HepG2 (cell line): ENCODE results near the gene FOXD1. TPM values are rescaled to one million over a fixed set of nuclear protein-coding genes. Genes with fewer than 3 reads are reported as not detected.

Experiments
- ATAC-seq: fragments of 200-7000 bp; cut with Tn5 transposase; 3 replicates; pipeline ENCODE4 v1.9.1; 2020; ENCODE audit warnings: mild to moderate bottlenecking, moderate library complexity
- BruUV-seq: library from RNA; stranded (reverse); fragments of 400-500 nt; replicated peaks from 2 replicates; lab custom pipeline; 2021; lab: Mats Ljungman, UMichigan
- CTCF ChIA-PET: fragments of 300-600 bp; formaldehyde crosslinking; extraction: SDS; loops from one replicate; lab custom pipeline; 2021; ENCODE audit warnings: low total read pairs, inconsistent platforms, low intra/inter-chr PET ratio; lab: Yijun Ruan, JAX
- POLR2A ChIA-PET: fragments of 350-600 bp; sonication (Branson Sonifier 250); formaldehyde crosslinking; loops from one replicate; lab custom pipeline; 2020; ENCODE audit warnings: antibody characterized with exemption, inconsistent platforms; lab: Yijun Ruan, JAX
- DNase-seq: peaks from one replicate; pipeline ENCODE4 v3.0.0-alpha.2; 2015; ENCODE audit warnings: low spot score
- FAIRE-seq: peaks from 3 replicates; lab custom pipeline; 2011; peaks lifted over from hg19 to GRCh38; lab: Jason Lieb, UNC
- H2AFZ ChIP-seq: one replicate; pipeline ENCODE4 v1.6.1; 2011; ENCODE audit warnings: low read length, inconsistent platforms
- H3K27ac ChIP-seq: fragments of 300-600 bp; 3 replicates; pipeline ENCODE4 v1.8.0; 2011; ENCODE audit warnings: mixed run types, mild to moderate bottlenecking, mixed read lengths, low read length, inconsistent platforms; ENCODE audit not compliant: insufficient read depth; ENCODE audit errors: extremely low read length
- H3K27me3 ChIP-seq, 2 experiments: fragments of 200-600 bp in 1 of 2; 2 replicates in 1 of 2; 3 replicates in 1 of 2; pipeline versions ENCODE4 v1.6.0 to v1.8.0; 2011; ENCODE audit warnings: low read length in 2 of 2, mild to moderate bottlenecking in 2 of 2, moderate library complexity in 2 of 2, inconsistent platforms in 1 of 2; ENCODE audit not compliant: insufficient read depth in 2 of 2, control insufficient read depth in 1 of 2
- H3K36me3 ChIP-seq, 2 experiments: fragments of 200-600 bp in 1 of 2; replicated peaks in 1 of 2; 2 replicates in 1 of 2; 3 replicates in 1 of 2; pipeline versions ENCODE4 v1.5.1 to v1.8.0; 2011; ENCODE audit warnings: low read length in 2 of 2, inconsistent platforms in 1 of 2; ENCODE audit not compliant: insufficient read depth in 2 of 2, control insufficient read depth in 1 of 2
- H3K4me1 ChIP-seq: 2 replicates; pipeline ENCODE4 v1.5.1; 2012; ENCODE audit warnings: low read length, inconsistent platforms; ENCODE audit not compliant: insufficient read depth
- H3K4me2 ChIP-seq: 2 replicates; pipeline ENCODE4 v1.6.0; 2011; ENCODE audit warnings: low read depth, low read length, inconsistent platforms
- H3K4me3 ChIP-seq, 3 experiments: fragments of 200-600 bp in 1 of 3; sonication (generic), shearing (Covaris generic) in 1 of 3; replicated peaks in 1 of 3; 2 replicates each; pipeline ENCODE4 v1.5.1; 2011 to 2016; ENCODE audit warnings: low read length in 3 of 3, inconsistent platforms in 2 of 3, low read depth in 2 of 3, mild to moderate bottlenecking in 2 of 3, control low read depth in 1 of 3, mixed read lengths in 1 of 3; ENCODE audit not compliant: insufficient read depth in 1 of 3
- H3K79me2 ChIP-seq: one replicate; pipeline ENCODE4 v1.6.1; 2011; ENCODE audit warnings: low read length, inconsistent platforms; ENCODE audit not compliant: insufficient read depth
- H3K9ac ChIP-seq: 2 replicates; pipeline ENCODE4 v1.6.0; 2011; ENCODE audit warnings: mild to moderate bottlenecking, low read depth, low read length, inconsistent platforms; ENCODE audit not compliant: insufficient read depth
- H3K9me3 ChIP-seq: 2 replicates; pipeline ENCODE4 v1.5.1; 2012; ENCODE audit warnings: mild to moderate bottlenecking, low read length
- H4K20me1 ChIP-seq: 2 replicates; pipeline ENCODE4 v1.6.0; 2011; ENCODE audit warnings: inconsistent platforms, mild to moderate bottlenecking, low read length, moderate library complexity; ENCODE audit not compliant: insufficient read depth
- HMGXB4 ChIP-seq, 2 experiments: sonication (generic) in 1 of 2; formaldehyde crosslinking in 1 of 2; IDR thresholded peaks; 2 replicates each; pipeline versions ENCODE4 v1.4.0 to v1.6.1; 2018 to 2020; ENCODE audit warnings: missing genetic modification reagents in 2 of 2, borderline replicate concordance in 1 of 2, low read depth in 1 of 2, mild to moderate bottlenecking in 1 of 2, missing biosample characterization in 1 of 2
- KDM5B ChIP-seq: sonication (generic); formaldehyde crosslinking; IDR thresholded peaks from 2 replicates; pipeline ENCODE4 v1.4.0; 2020; ENCODE audit warnings: missing genetic modification reagents, mild to moderate bottlenecking, borderline replicate concordance
- NFE2L1 ChIP-seq: sonication (generic); formaldehyde crosslinking; IDR thresholded peaks from 2 replicates; pipeline ENCODE4 v1.4.0; 2020; ENCODE audit warnings: missing genetic modification reagents, mild to moderate bottlenecking, borderline replicate concordance
- RNF2 ChIP-seq: fragments of 450-650 bp; conservative IDR thresholded peaks from 2 replicates; pipeline ENCODE4 v1.6.1; 2016; ENCODE audit warnings: low read depth
- SMC3 ChIP-seq: IDR thresholded peaks from 2 replicates; pipeline ENCODE4 v1.6.1; 2011; ENCODE audit warnings: low read length, improper control_type of control experiment
- ZNF225 ChIP-seq: sonication (generic); formaldehyde crosslinking; IDR thresholded peaks from 2 replicates; pipeline ENCODE4 v1.4.0; 2020; ENCODE audit warnings: mild to moderate bottlenecking, missing genetic modification reagents
- ZNF251 ChIP-seq: sonication (generic); formaldehyde crosslinking; IDR thresholded peaks from 2 replicates; pipeline ENCODE4 v1.9.0; 2021; ENCODE audit warnings: mild to moderate bottlenecking, missing genetic modification reagents
- ZNF350 ChIP-seq: sonication (generic); formaldehyde crosslinking; IDR thresholded peaks from 2 replicates; pipeline ENCODE4 v1.4.0; 2020; ENCODE audit warnings: mild to moderate bottlenecking, low read depth, missing genetic modification reagents, borderline replicate concordance
- ZNF687 ChIP-seq: sonication (generic); formaldehyde crosslinking; IDR thresholded peaks from 2 replicates; pipeline ENCODE4 v1.5.1; 2020; ENCODE audit warnings: mild to moderate bottlenecking, missing genetic modification reagents, moderate library complexity
- ZNF724P ChIP-seq: sonication (generic); formaldehyde crosslinking; IDR thresholded peaks from 2 replicates; pipeline ENCODE4 v1.8.0; 2022; ENCODE audit warnings: missing genetic modification reagents, borderline replicate concordance
- ZNF800 ChIP-seq: sonication (generic); formaldehyde crosslinking; IDR thresholded peaks from 2 replicates; pipeline ENCODE4 v1.4.0; 2020; ENCODE audit warnings: missing genetic modification reagents
- WGBS: methylation state at CpG from one replicate; pipeline ENCODE4 v1.1.6; 2017; ENCODE audit warnings: low lambda C conversion rate; 5-methylcytosine and 5-hydroxymethylcytosine counted together
- in situ Hi-C: cut with HindIII; loops from 2 replicates; pipeline ENCODE4 v1.10.0; 2017; ENCODE audit warnings: low pct_unique_long_range_greater_than_20kb; ENCODE audit not compliant: extremely low pct_ligation_motif_present
- intact Hi-C: fragments of 100-400 bp; cut with micrococcal nuclease; formaldehyde crosslinking; loops from one replicate; pipeline ENCODE4 v1.10.0; 2022; ENCODE audit not compliant: unreplicated experiment
- polyA plus RNA-seq, 8 experiments: library from polyadenylated mRNA; depleted of rRNA in 3 of 8; stranded (reverse) in 7 of 8; unstranded in 1 of 8; fragments of >200 nt; fragmentation: Illumina TruSeq in 4 of 8; extraction: Trizol in 4 of 8; gene quantifications; 2 replicates each; pipeline versions ENCODE4 v1.2.1 to v1.2.3, GENCODE V29; 2011 to 2016; ENCODE audit warnings: low read depth in 4 of 8, missing spikeins in 1 of 8, mixed read lengths in 1 of 8; ENCODE audit not compliant: insufficient read depth in 1 of 8
- total RNA-seq, 5 experiments: library from RNA; depleted of rRNA; stranded (reverse); fragments of >200 nt; fragmentation: Illumina TruSeq; extraction: Trizol; gene quantifications; 2 replicates each; pipeline ENCODE4 v1.2.3, GENCODE V29; 2016; ENCODE audit warnings: low read depth in 1 of 5

FOXD1 gene
- total and polyA plus RNA-seq, 2 of the 13 experiments (the other 11 are each of a cell fraction or from before 2014, with no cell fraction given) = 0.04 to 0.05 TPM

GRCh38 chr5:73451224-73452130, 2.9 kb upstream of the FOXD1 start:
- Histone ChIP-seq H3K4me3 (peak overlapping the region in 2 of 3 experiments; percentile 22 to 62; a peak in 3 of 6 replicates), H3K4me2 (peak overlapping the region; percentile 65), H2AFZ (no peak overlapping the region), H3K36me3 (no peaks in the 10 kb centered on the region), H4K20me1 (no peaks in the 10 kb centered on the region), H3K27ac (no peak overlapping the region), H3K9me3 (no peaks in the 10 kb centered on the region), H3K4me1 (peaks cover 26% of the 10 kb centered on the region), H3K9ac (no peak overlapping the region), H3K79me2 (no peaks in the 10 kb centered on the region), H3K27me3 (peaks cover 9 to 55% of the 10 kb centered on the region in 2 experiments)
- ChIA-PET POLR2A (interaction anchor here (1.0 kb wide), 1 partner anchor 235 kb away, joined by 3 read pairs; no protein-coding TSS in a partner anchor), CTCF (interaction anchor here (0.7 to 2.5 kb wide), 2 partner anchors 235 to 368 kb away, joined by 3 to 11 read pairs; no protein-coding TSS in a partner anchor)
- intact Hi-C loops = loop anchor here (1.0 to 5.0 kb wide), 3 partner anchors 235 to 534 kb away; no protein-coding TSS in a partner anchor
- ATAC-seq = peak; percentile 77
- DNase-seq = no peak
- no TSS peak for BruUV-seq
- no peak for FAIRE-seq
- in situ Hi-C loops = no loop called here
- WGBS = 11% methylated on average over 37 of the region's 70 CpGs
- TF ChIP-seq KDM5B (CRISPR knock-in tag) = 0 out of 2 replicates have a peak, but pooled peaks have one; percentile 23
- TF ChIP-seq SMC3 = no peak; the same call in 1 of the 2 replicates
- peak; percentile 59 for TF ChIP-seq ZNF687
- peak; percentile 45; the same call in 1 of the 2 replicates for TF ChIP-seq RNF2
- TF ChIP-seq ZNF800 = 0 out of 2 replicates have a peak, but pooled peaks have one; percentile 32
- no peak for TF ChIP-seq ZNF251 (CRISPR knock-in tag)
- TF ChIP-seq ZNF225 (CRISPR knock-in tag) = 0 out of 2 replicates have a peak, but pooled peaks have one; percentile 36
- TF ChIP-seq ZNF724P (CRISPR knock-in tag) = no peak
- TF ChIP-seq ZNF350 (CRISPR knock-in tag) = no peak
- peak in 1 of 2 experiments; percentile 53; a peak in 1 of 4 replicates for TF ChIP-seq HMGXB4 (CRISPR knock-in tag; IDR thresholded peaks at IDR 0.05; ENCODE audit: borderline replicate concordance in 1 of 2, low read depth in 1 of 2)
- TF ChIP-seq NFE2L1 (CRISPR knock-in tag) = no peak
